Measurements from ENCODE around the gene PCDHB16. TPM values are rescaled to one million over a fixed set of nuclear protein-coding genes. Genes with fewer than 3 reads are reported as not detected.
A peak's percentile ranks its signal among the peaks of the same experiment; 100 is the strongest.
"Not testable (repeated sequence)": the region's sequence is repeated elsewhere in the genome, so short reads cannot be mapped to it uniquely, and the experiment has no call there.

PCDHB16 gene
- total RNA-seq, 2 experiments from 2014 or later, result not detected

- intact Hi-C loops (cut with micrococcal nuclease; ENCODE audit: unreplicated experiment), result no loop called here
- Histone ChIP-seq H3K9me2 (ENCODE audit: insufficient read depth, low read length) (no peaks in the 10 kb centered on the region), H4K20me1 (ENCODE audit: insufficient read depth, low read length) (no peaks in the 10 kb centered on the region), H3K27ac (ENCODE audit: low read depth, low read length, poor library complexity, severe bottlenecking) (no peak within 1 kb of the TSS), H3K79me2 (ENCODE audit: insufficient read depth, low read depth, low read length) (no peaks in the 10 kb centered on the region), H3K36me3 (ENCODE audit: insufficient read depth, low read length) (no peaks in the 10 kb centered on the region), H3K4me1 (ENCODE audit: insufficient read depth, low read length, poor library complexity, severe bottlenecking) (no peaks in the 10 kb centered on the region), H2AFZ (ENCODE audit: low read length) (peak within 1 kb of the TSS; percentile 63), H3K9me3 (ENCODE audit: low read length) (no peaks in the 10 kb centered on the region), H3K4me3 (ENCODE audit: low read depth, low read length, poor library complexity, severe bottlenecking) (no peak within 1 kb of the TSS), H3K4me2 (ENCODE audit: low read length) (peak within 1 kb of the TSS; percentile 30; the same call in 1 of the 2 replicates)
- CTCF ChIA-PET (ENCODE audit: unreplicated experiment), result interaction anchor here (0.6 kb wide), 1 partner anchor 106 kb away, joined by 3 read pairs; no protein-coding TSS in a partner anchor
- BruUV-seq (replicated peaks), result no TSS peak
- peak; percentile 56 for DNase-seq (ENCODE audit: low spot score)
- POLR2A ChIA-PET, result no interaction called here
- TF ChIP-seq EZH2phosphoT487 (IDR thresholded peaks at IDR 0.05; ENCODE audit: borderline replicate concordance, low read depth, low read length) (no peak), CTCF (conservative IDR thresholded peaks at IDR 0.05; ENCODE audit: low read length) (peak; percentile 97)
Measured at GRCh38 chr5:141186897-141187512, 4.8 kb downstream of the PCDHB16 start, which contains the start of gene PCDHB9. Gene PCDHB9, plus strand, starts transcription at chr5:141187161. Its CDS starts 158 bp downstream, at chr5:141187319.

- H3K4me3 ChIP-seq (ENCODE audit: low read depth, low read length, poor library complexity, severe bottlenecking); H3K4me1 ChIP-seq (ENCODE audit: insufficient read depth, low read length, poor library complexity, severe bottlenecking); H4K20me1 ChIP-seq (ENCODE audit: insufficient read depth, low read length); H3K9me2 ChIP-seq (ENCODE audit: insufficient read depth, low read length); H3K27ac ChIP-seq (ENCODE audit: low read depth, low read length, poor library complexity, severe bottlenecking); H2AFZ ChIP-seq (ENCODE audit: low read length); DNase-seq (ENCODE audit: low spot score); H3K9me3 ChIP-seq (ENCODE audit: low read length); H3K79me2 ChIP-seq (ENCODE audit: insufficient read depth, low read depth, low read length); intact Hi-C loops (cut with micrococcal nuclease; ENCODE audit: unreplicated experiment); BruUV-seq (replicated peaks); CTCF ChIA-PET (ENCODE audit: unreplicated experiment); H3K36me3 ChIP-seq (ENCODE audit: insufficient read depth, low read length); H3K4me2 ChIP-seq (ENCODE audit: low read length): not testable (repeated sequence)
- POLR2A ChIA-PET, result interaction anchor here (0.6 kb wide), 1 partner anchor 238 kb away, joined by 3 read pairs; no protein-coding TSS in a partner anchor
Measured at GRCh38 chr5:141188682-141189081, 6.5 kb downstream of the PCDHB16 start.

GRCh38 chr5:141189131-141189530, 6.9 kb downstream of the PCDHB16 start:
- H2AFZ ChIP-seq (ENCODE audit: low read length); H3K4me1 ChIP-seq (ENCODE audit: insufficient read depth, low read length, poor library complexity, severe bottlenecking); H3K27ac ChIP-seq (ENCODE audit: low read depth, low read length, poor library complexity, severe bottlenecking); DNase-seq (ENCODE audit: low spot score); H3K79me2 ChIP-seq (ENCODE audit: insufficient read depth, low read depth, low read length); H3K9me3 ChIP-seq (ENCODE audit: low read length); H3K4me3 ChIP-seq (ENCODE audit: low read depth, low read length, poor library complexity, severe bottlenecking); H3K36me3 ChIP-seq (ENCODE audit: insufficient read depth, low read length); CTCF ChIA-PET (ENCODE audit: unreplicated experiment); H3K4me2 ChIP-seq (ENCODE audit: low read length); H4K20me1 ChIP-seq (ENCODE audit: insufficient read depth, low read length); POLR2A ChIA-PET; BruUV-seq (replicated peaks); H3K9me2 ChIP-seq (ENCODE audit: insufficient read depth, low read length); intact Hi-C loops (cut with micrococcal nuclease; ENCODE audit: unreplicated experiment): not testable (repeated sequence)
